Endothelial cell (in vitro differentiated cells): ENCODE data around the gene DOCK4. TPM values are rescaled to one million over a fixed set of nuclear protein-coding genes. Genes with fewer than 3 reads are reported as not detected.

Source experiments
- DNase-seq: peaks from one replicate; pipeline ENCODE4 v3.0.0; 2021; ENCODE audit warnings: low spot score
- H3K27ac Mint-ChIP-seq: one replicate; pipeline ENCODE4 v1.8.0; 2021; ENCODE audit warnings: mixed read lengths, inconsistent platforms; ENCODE audit not compliant: unreplicated experiment
- H3K27me3 Mint-ChIP-seq: one replicate; pipeline ENCODE4 v1.8.0; 2021; ENCODE audit warnings: mild to moderate bottlenecking, moderate library complexity, mixed read lengths, inconsistent platforms; ENCODE audit not compliant: unreplicated experiment
- H3K36me3 Mint-ChIP-seq: one replicate; pipeline ENCODE4 v1.8.0; 2021; ENCODE audit warnings: mild to moderate bottlenecking, low read depth, mixed read lengths, inconsistent platforms; ENCODE audit not compliant: unreplicated experiment
- H3K4me1 Mint-ChIP-seq: one replicate; pipeline ENCODE4 v1.8.0; 2021; ENCODE audit warnings: mild to moderate bottlenecking, mixed read lengths, inconsistent platforms; ENCODE audit not compliant: unreplicated experiment
- H3K4me3 Mint-ChIP-seq: one replicate; pipeline ENCODE4 v1.8.0; 2021; ENCODE audit warnings: mild to moderate bottlenecking, mixed read lengths, inconsistent platforms; ENCODE audit not compliant: unreplicated experiment
- H3K9me3 Mint-ChIP-seq: one replicate; pipeline ENCODE4 v1.8.0; 2021; ENCODE audit warnings: mixed read lengths, inconsistent platforms; ENCODE audit not compliant: unreplicated experiment
- CTCF ChIP-seq: fragments of 200-600 bp; sonication (generic); IDR thresholded peaks from one replicate; pipeline ENCODE4 v1.5.0; 2021; ENCODE audit warnings: antibody characterized with exemption; ENCODE audit not compliant: unreplicated experiment
- total RNA-seq: library from RNA; stranded (reverse); fragmentation: NEBNext Ultra II Directional; extraction: Animal tissue kit (Norgen Biotek cat#: 25700); gene quantifications from one replicate; pipeline ENCODE4 v1.2.1, GENCODE V29; 2021; ENCODE audit not compliant: unreplicated experiment

DOCK4 gene
- total RNA-seq, 1 donor from 2014 or later = 99.2 TPM

GRCh38 chr7:111785076-111785475, 421.1 kb downstream of the DOCK4 start:
- DNase-seq = no peak
- peaks cover 37% of the 10 kb centered on the region for H3K36me3 Mint-ChIP-seq
- peaks cover 13% of the 10 kb centered on the region for H3K4me1 Mint-ChIP-seq
- H3K4me3 Mint-ChIP-seq = no peak overlapping the region
- no peak overlapping the region for H3K27ac Mint-ChIP-seq
- no peaks in the 10 kb centered on the region for H3K27me3 Mint-ChIP-seq
- H3K9me3 Mint-ChIP-seq = no peaks in the 10 kb centered on the region
- no peak for TF ChIP-seq CTCF

- TF ChIP-seq CTCF = no peak
- peak overlapping the region; percentile 4 for H3K27ac Mint-ChIP-seq
- no peak overlapping the region for H3K4me3 Mint-ChIP-seq
Measured at GRCh38 chr7:111784296-111784695, 421.9 kb downstream of the DOCK4 start.

GRCh38 chr7:111783854-111784253, 422.3 kb downstream of the DOCK4 start:
- no peak for DNase-seq
- Mint-ChIP-seq H3K9me3 (no peaks in the 10 kb centered on the region), H3K4me1 (peaks cover 13% of the 10 kb centered on the region), H3K36me3 (peaks cover 43% of the 10 kb centered on the region), H3K27ac (no peak overlapping the region), H3K27me3 (no peaks in the 10 kb centered on the region), H3K4me3 (no peak overlapping the region)
- TF ChIP-seq CTCF = no peak

More at GRCh38 chr7:111784296-111784695, 421.9 kb downstream of the DOCK4 start:
- Mint-ChIP-seq H3K36me3 (peaks cover 43% of the 10 kb centered on the region), H3K4me1 (peaks cover 13% of the 10 kb centered on the region), H3K9me3 (no peaks in the 10 kb centered on the region), H3K27me3 (no peaks in the 10 kb centered on the region)
- DNase-seq = no peak

- Mint-ChIP-seq H3K36me3 (peaks cover 49% of the 10 kb centered on the region), H3K27me3 (no peaks in the 10 kb centered on the region), H3K4me1 (peaks cover 10% of the 10 kb centered on the region), H3K4me3 (no peak overlapping the region), H3K9me3 (no peaks in the 10 kb centered on the region), H3K27ac (no peak overlapping the region)
- TF ChIP-seq CTCF = no peak
- DNase-seq = no peak
Measured at GRCh38 chr7:111780527-111780926, 425.7 kb downstream of the DOCK4 start.

- Mint-ChIP-seq H3K27me3 (peaks cover 2% of the 10 kb centered on the region), H3K9me3 (no peaks in the 10 kb centered on the region), H3K36me3 (peaks cover 47% of the 10 kb centered on the region), H3K27ac (no peak overlapping the region), H3K4me1 (no peaks in the 10 kb centered on the region), H3K4me3 (no peak overlapping the region)
- no peak for DNase-seq
- no peak for TF ChIP-seq CTCF
Measured at GRCh38 chr7:111775206-111775605, 431.0 kb downstream of the DOCK4 start.
